Effector memory CD8-positive, alpha-beta T cell (primary cell): ENCODE results near the gene ZNF444.
A peak's percentile ranks its signal among the peaks of the same experiment; 100 is the strongest.
"Not testable (repeated sequence)": the region's sequence is repeated elsewhere in the genome, so short reads cannot be mapped to it uniquely, and the experiment has no call there.

ENCODE experiments used
- ATAC-seq: fragments of 150-1000 bp; cut with Tn5 transposase; replicated peaks from 2 replicates; pipeline ENCODE4 v1.10.0; 2021; ENCODE audit warnings: mild to moderate bottlenecking, moderate library complexity
- DNase-seq, 3 experiments: peaks; one replicate each; pipeline ENCODE4 v3.0.0; 2021
- H3K27ac Mint-ChIP-seq, 2 donors: one replicate each; pipeline ENCODE4 v1.8.0; 2022; ENCODE audit warnings: mild to moderate bottlenecking in 2 of 2, mixed read lengths in 2 of 2, moderate library complexity in 2 of 2
- H3K27me3 Mint-ChIP-seq, 2 donors: one replicate each; pipeline ENCODE4 v1.8.0; 2022; ENCODE audit warnings: mixed read lengths in 2 of 2
- H3K36me3 Mint-ChIP-seq: one replicate; pipeline ENCODE4 v1.8.0; 2022; ENCODE audit warnings: mild to moderate bottlenecking, moderate library complexity, mixed read lengths; ENCODE audit not compliant: insufficient read depth
- H3K4me1 Mint-ChIP-seq, 2 donors: one replicate each; pipeline ENCODE4 v1.8.0; 2022; ENCODE audit warnings: low read depth in 2 of 2, mixed read lengths in 2 of 2
- H3K4me3 Mint-ChIP-seq, 2 donors: one replicate each; pipeline ENCODE4 v1.8.0; 2022; ENCODE audit warnings: mild to moderate bottlenecking in 2 of 2, mixed read lengths in 2 of 2, moderate library complexity in 2 of 2
- H3K9me3 Mint-ChIP-seq, 2 donors: one replicate each; pipeline ENCODE4 v1.8.0; 2022; ENCODE audit warnings: mixed read lengths in 2 of 2

The ZNF444 gene

GRCh38 chr19:56101746-56102535 is 39.1 kb upstream of the ZNF444 start:
- H3K4me3 Mint-ChIP-seq: no peak overlapping the region
- no peak for ATAC-seq
- peaks cover 16% of the 10 kb centered on the region for H3K36me3 Mint-ChIP-seq
- H3K27ac Mint-ChIP-seq: peak overlapping the region in 1 of 2 donors; percentile 12
- H3K27me3 Mint-ChIP-seq: no peaks in the 10 kb centered on the region
- no peaks in the 10 kb centered on the region for H3K9me3 Mint-ChIP-seq
- DNase-seq: no peak
- H3K4me1 Mint-ChIP-seq: peaks cover 9 to 16% of the 10 kb centered on the region in 2 donors

GRCh38 chr19:56103027-56103614 is 38.0 kb upstream of the ZNF444 start:
- Mint-ChIP-seq H3K9me3 (no peaks in the 10 kb centered on the region), H3K27me3 (no peaks in the 10 kb centered on the region), H3K36me3 (peaks cover 15% of the 10 kb centered on the region), H3K4me1 (peaks cover 16 to 19% of the 10 kb centered on the region in 2 donors), H3K4me3 (no peak overlapping the region), H3K27ac (peak overlapping the region in 1 of 2 donors; percentile 12)
- DNase-seq: no peak
- no peak for ATAC-seq

- Mint-ChIP-seq H3K9me3 (no peaks in the 10 kb centered on the region), H3K36me3 (peaks cover 13% of the 10 kb centered on the region), H3K27me3 (no peaks in the 10 kb centered on the region), H3K4me3 (peak overlapping the region in 1 of 2 donors; percentile 8), H3K27ac (no peak overlapping the region), H3K4me1 (peaks cover 22 to 26% of the 10 kb centered on the region in 2 donors)
- DNase-seq (no peak), ATAC-seq (no peak)
These were observed 36.7 kb upstream of the ZNF444 start for GRCh38 chr19:56104423-56104822.

GRCh38 chr19:56105090-56105701 is 35.9 kb upstream of the ZNF444 start:
- Mint-ChIP-seq H3K27ac (peak overlapping the region in 1 of 2 donors; percentile 73), H3K9me3 (no peaks in the 10 kb centered on the region), H3K36me3 (peaks cover 13% of the 10 kb centered on the region), H3K4me1 (peaks cover 22 to 26% of the 10 kb centered on the region in 2 donors), H3K4me3 (no peak overlapping the region), H3K27me3 (no peaks in the 10 kb centered on the region)
- ATAC-seq (peak; percentile 46), DNase-seq (peak in 1 of 3 experiments; percentile 21)

GRCh38 chr19:56105831-56106396 is 35.2 kb upstream of the ZNF444 start:
- not testable (repeated sequence) for H3K9me3 Mint-ChIP-seq, DNase-seq, H3K27me3 Mint-ChIP-seq, ATAC-seq
- Mint-ChIP-seq H3K4me1 (peaks cover 22 to 26% of the 10 kb centered on the region in 2 donors), H3K36me3 (peaks cover 13% of the 10 kb centered on the region), H3K4me3 (peak overlapping the region in 1 of 2 donors; percentile 54), H3K27ac (peak overlapping the region; percentile 68 to 73)

GRCh38 chr19:56106397-56106849 is 34.7 kb upstream of the ZNF444 start:
- ATAC-seq: no peak
- Mint-ChIP-seq H3K4me3 (peak overlapping the region in 1 of 2 donors; percentile 54), H3K27ac (peak overlapping the region; percentile 68 to 73), H3K36me3 (peaks cover 13% of the 10 kb centered on the region), H3K9me3 (no peaks in the 10 kb centered on the region), H3K27me3 (no peaks in the 10 kb centered on the region), H3K4me1 (peaks cover 22 to 28% of the 10 kb centered on the region in 2 donors)
- DNase-seq: no peak

GRCh38 chr19:56106993-56107392 is 34.1 kb upstream of the ZNF444 start:
- no peak for ATAC-seq
- DNase-seq: no peak
- Mint-ChIP-seq H3K27me3 (no peaks in the 10 kb centered on the region), H3K4me1 (peaks cover 27 to 32% of the 10 kb centered on the region in 2 donors), H3K36me3 (peaks cover 11% of the 10 kb centered on the region), H3K9me3 (no peaks in the 10 kb centered on the region), H3K4me3 (no peak overlapping the region), H3K27ac (peak overlapping the region in 1 of 2 donors; percentile 90)

- no peak for DNase-seq
- Mint-ChIP-seq H3K27ac (peak overlapping the region; percentile 81 to 90), H3K4me3 (no peak overlapping the region), H3K4me1 (peaks cover 35 to 37% of the 10 kb centered on the region in 2 donors), H3K9me3 (no peaks in the 10 kb centered on the region), H3K36me3 (peaks cover 4% of the 10 kb centered on the region), H3K27me3 (no peaks in the 10 kb centered on the region)
- no peak for ATAC-seq
These were observed 33.3 kb upstream of the ZNF444 start for GRCh38 chr19:56107626-56108351.

- ATAC-seq: no peak
- peaks cover 40 to 41% of the 10 kb centered on the region in 2 donors for H3K4me1 Mint-ChIP-seq
These were observed 32.5 kb upstream of the ZNF444 start for GRCh38 chr19:56108447-56109195.

GRCh38 chr19:56109226-56109625 is 31.9 kb upstream of the ZNF444 start:
- H3K27me3 Mint-ChIP-seq: no peaks in the 10 kb centered on the region
- H3K27ac Mint-ChIP-seq: peak overlapping the region in 1 of 2 donors; percentile 81
- ATAC-seq (no peak), DNase-seq (no peak)
- H3K36me3 Mint-ChIP-seq: peaks cover 9% of the 10 kb centered on the region
- peaks cover 44 to 45% of the 10 kb centered on the region in 2 donors for H3K4me1 Mint-ChIP-seq
- no peaks in the 10 kb centered on the region for H3K9me3 Mint-ChIP-seq
- H3K4me3 Mint-ChIP-seq: no peak overlapping the region

More at GRCh38 chr19:56108447-56109195, 32.5 kb upstream of the ZNF444 start:
- H3K36me3 Mint-ChIP-seq: peaks cover 4% of the 10 kb centered on the region
- H3K9me3 Mint-ChIP-seq: no peaks in the 10 kb centered on the region
- no peak for DNase-seq
- peak overlapping the region; percentile 81 to 90 for H3K27ac Mint-ChIP-seq
- no peak overlapping the region for H3K4me3 Mint-ChIP-seq
- H3K27me3 Mint-ChIP-seq: no peaks in the 10 kb centered on the region

- H3K27ac Mint-ChIP-seq: peak overlapping the region in 1 of 2 donors; percentile 93
- H3K9me3 Mint-ChIP-seq: no peaks in the 10 kb centered on the region
These were observed 30.3 kb upstream of the ZNF444 start for GRCh38 chr19:56110515-56111448.

More at GRCh38 chr19:56110515-56111448, 30.3 kb upstream of the ZNF444 start:
- ATAC-seq (no peak), DNase-seq (no peak)
- H3K4me1 Mint-ChIP-seq: peaks cover 46 to 53% of the 10 kb centered on the region in 2 donors
- H3K4me3 Mint-ChIP-seq: peak overlapping the region in 1 of 2 donors; percentile 32
- H3K36me3 Mint-ChIP-seq: peaks cover 16% of the 10 kb centered on the region
- H3K27me3 Mint-ChIP-seq: no peaks in the 10 kb centered on the region
